HAP-1 (cell line): Measurements from ENCODE around the gene USP28.
A peak's percentile ranks its signal among the peaks of the same experiment; 100 is the strongest.
"Not testable (repeated sequence)": the region's sequence is repeated elsewhere in the genome, so short reads cannot be mapped to it uniquely, and the experiment has no call there.

Experiments
- DNase-seq, 2 experiments: peaks; one replicate each; pipeline ENCODE4 v3.0.0-alpha.2; 2016 to 2020; ENCODE audit warnings: low spot score in 2 of 2
- H3K27me3 ChIP-seq: fragments of 250-450 bp; sonication (Bioruptor Pico); 2 replicates; pipeline ENCODE4 v1.5.1; 2020; ENCODE audit warnings: low read depth, mild to moderate bottlenecking, moderate library complexity
- H3K36me3 ChIP-seq: fragments of 250-450 bp; sonication (Bioruptor Pico); replicated peaks from 2 replicates; pipeline ENCODE4 v1.5.1; 2020; ENCODE audit warnings: mild to moderate bottlenecking
- H3K4me1 ChIP-seq: fragments of 250-450 bp; sonication (Bioruptor Pico); 2 replicates; pipeline ENCODE4 v1.5.1; 2020; ENCODE audit warnings: mild to moderate bottlenecking
- H3K4me3 ChIP-seq: fragments of 250-450 bp; sonication (Bioruptor Pico); 2 replicates; pipeline ENCODE4 v1.5.1; 2020; ENCODE audit warnings: mild to moderate bottlenecking, moderate library complexity
- H3K9me3 ChIP-seq: fragments of 250-450 bp; sonication (Bioruptor Pico); 2 replicates; pipeline ENCODE4 v1.5.1; 2020; ENCODE audit warnings: mild to moderate bottlenecking, moderate library complexity
- in situ Hi-C: fragments of 300-500 bp; cut with MboI; formaldehyde crosslinking; loops from 3 replicates; pipeline ENCODE4 v1.14.3; 2020; ENCODE audit warnings: low sequenced_read_pairs, inconsistent platforms, mixed read lengths

The USP28 gene

DNA sequence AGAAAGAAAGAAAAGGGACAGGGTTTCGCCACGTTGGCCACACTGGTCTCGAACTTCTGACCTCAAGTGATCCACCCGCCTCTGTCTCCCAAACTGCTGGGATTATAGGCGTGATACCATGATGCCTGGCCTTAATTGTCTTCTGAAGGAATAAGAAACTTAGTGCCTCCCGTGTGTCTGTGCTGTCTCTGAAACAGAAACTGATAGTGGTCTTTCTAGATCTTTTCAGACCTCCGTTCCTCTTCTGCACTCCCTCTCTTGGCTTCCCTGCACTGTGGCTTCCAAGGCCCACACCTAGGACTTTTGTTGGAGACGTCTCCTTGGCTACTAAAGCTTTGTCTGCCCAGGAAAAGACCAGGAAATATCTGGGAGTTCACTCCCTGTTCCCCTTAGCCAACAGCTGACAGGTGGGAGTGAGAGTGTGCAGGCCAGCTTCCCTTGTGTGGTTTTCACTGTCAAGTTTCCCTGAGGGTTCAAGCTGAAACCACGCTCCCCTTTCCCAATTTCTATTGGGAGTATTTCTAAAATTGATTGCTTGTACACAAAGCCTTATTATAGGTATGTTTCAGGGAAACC, 19.1 kb upstream of the USP28 start:
- DNase-seq = no peak
- no peaks in the 10 kb centered on the region for H3K9me3 ChIP-seq
- no peaks in the 10 kb centered on the region for H3K36me3 ChIP-seq
- no peak overlapping the region for H3K4me3 ChIP-seq
- H3K4me1 ChIP-seq = peaks cover 10% of the 10 kb centered on the region
- in situ Hi-C loops = no loop called here
- no peaks in the 10 kb centered on the region for H3K27me3 ChIP-seq

DNA sequence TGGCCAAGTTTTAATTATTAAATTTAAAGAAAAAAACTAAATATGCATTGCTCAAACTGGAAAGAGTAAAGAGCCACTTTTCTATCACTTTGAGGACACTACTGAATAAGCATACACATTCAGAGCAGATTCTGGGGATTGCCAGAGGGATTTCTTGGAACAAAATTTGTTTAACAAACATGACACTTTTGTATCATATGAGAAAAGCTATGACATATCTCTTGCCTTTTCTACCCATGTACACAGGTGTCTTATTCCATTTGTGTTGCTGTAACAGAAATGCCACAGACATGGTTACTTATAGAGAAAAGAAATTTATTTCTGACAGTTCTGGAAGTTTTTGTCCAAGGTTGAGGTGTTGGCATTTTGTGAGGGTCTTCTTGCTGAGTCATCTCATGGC, 13.5 kb upstream of the USP28 start:
- Histone ChIP-seq H3K4me3 (no peak overlapping the region), H3K27me3 (no peaks in the 10 kb centered on the region), H3K9me3 (no peaks in the 10 kb centered on the region), H3K36me3 (no peaks in the 10 kb centered on the region), H3K4me1 (peaks cover 22% of the 10 kb centered on the region)
- no peak for DNase-seq
- in situ Hi-C loops = no loop called here

DNA sequence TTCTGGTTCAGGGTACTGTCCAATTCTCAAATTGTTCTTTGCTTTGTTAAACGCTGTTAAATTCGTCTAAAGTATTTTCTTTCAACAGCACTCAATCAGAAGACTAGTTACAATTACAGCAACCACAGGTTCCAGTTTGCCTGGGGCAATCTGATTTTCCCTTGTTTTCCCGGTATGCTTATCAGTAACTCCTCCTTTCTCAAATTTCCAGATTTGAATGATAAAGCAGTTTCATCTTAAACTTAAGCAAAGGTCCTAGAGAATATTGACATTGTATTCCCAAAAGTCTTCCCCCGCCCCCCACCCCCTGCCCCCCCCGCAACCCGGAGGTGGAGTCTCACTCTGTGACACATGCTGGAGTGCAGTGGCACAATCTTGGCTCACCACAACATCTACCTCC, 10.5 kb upstream of the USP28 start:
- H3K4me3 ChIP-seq = no peak overlapping the region
- no peaks in the 10 kb centered on the region for H3K9me3 ChIP-seq
- H3K27me3 ChIP-seq = no peaks in the 10 kb centered on the region
- no peaks in the 10 kb centered on the region for H3K36me3 ChIP-seq
- DNase-seq = peak; percentile 77 to 87
- in situ Hi-C loops = no loop called here
- peaks cover 25% of the 10 kb centered on the region for H3K4me1 ChIP-seq

DNA sequence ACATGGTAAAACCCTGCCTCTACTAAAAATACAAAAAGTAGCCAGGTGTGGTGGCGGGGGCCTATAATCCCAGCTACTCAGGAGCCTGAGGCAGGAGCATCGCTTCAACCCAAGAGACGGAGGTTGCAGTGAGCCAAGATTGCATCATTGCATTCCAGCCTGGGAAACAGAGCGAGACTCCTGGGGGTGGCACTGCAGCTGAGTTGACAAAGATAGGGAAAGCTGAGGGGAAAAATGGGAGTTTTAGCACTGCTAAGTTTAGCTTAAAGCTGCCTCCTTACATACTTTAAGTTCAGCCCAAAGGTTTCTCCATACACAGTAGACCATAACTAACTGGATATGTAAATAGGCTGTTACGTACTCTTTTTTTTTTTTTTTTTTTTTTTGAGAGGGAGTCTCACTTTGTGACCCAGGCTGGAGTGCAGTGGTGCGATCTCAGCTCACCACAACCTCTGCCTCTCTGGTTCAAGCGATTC, 9.0 kb upstream of the USP28 start:
- H3K4me1 ChIP-seq = peaks cover 25% of the 10 kb centered on the region
- no peak overlapping the region for H3K4me3 ChIP-seq
- no peaks in the 10 kb centered on the region for H3K36me3 ChIP-seq
- DNase-seq = peak in 1 of 2 experiments; percentile 42
- no peaks in the 10 kb centered on the region for H3K27me3 ChIP-seq
- no peaks in the 10 kb centered on the region for H3K9me3 ChIP-seq
- in situ Hi-C loops = no loop called here

DNA sequence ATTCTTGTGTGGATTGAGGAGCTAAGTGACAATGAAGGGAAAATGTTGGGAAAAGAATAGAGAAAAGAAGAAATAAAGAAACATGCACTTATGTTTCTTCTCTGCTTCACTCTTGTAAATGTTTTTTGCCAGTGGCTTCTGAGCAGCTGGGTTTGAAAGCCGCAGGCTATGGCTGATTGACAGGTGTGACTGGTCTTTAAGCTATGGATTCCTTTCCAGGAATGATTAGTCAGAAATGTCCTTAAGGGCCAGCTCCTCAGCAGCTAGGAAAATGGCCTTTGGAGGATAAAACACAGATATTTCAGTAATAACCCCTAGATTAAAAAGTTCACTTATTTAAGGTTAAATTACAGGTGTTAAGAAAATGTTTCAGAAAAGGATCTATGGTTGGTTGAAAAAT, 6.5 kb upstream of the USP28 start:
- no peak overlapping the region for H3K4me3 ChIP-seq
- no peaks in the 10 kb centered on the region for H3K9me3 ChIP-seq
- no peaks in the 10 kb centered on the region for H3K27me3 ChIP-seq
- H3K36me3 ChIP-seq = no peaks in the 10 kb centered on the region
- peak in 1 of 2 experiments; percentile 49 for DNase-seq
- H3K4me1 ChIP-seq = peaks cover 21% of the 10 kb centered on the region
- in situ Hi-C loops = no loop called here

DNA sequence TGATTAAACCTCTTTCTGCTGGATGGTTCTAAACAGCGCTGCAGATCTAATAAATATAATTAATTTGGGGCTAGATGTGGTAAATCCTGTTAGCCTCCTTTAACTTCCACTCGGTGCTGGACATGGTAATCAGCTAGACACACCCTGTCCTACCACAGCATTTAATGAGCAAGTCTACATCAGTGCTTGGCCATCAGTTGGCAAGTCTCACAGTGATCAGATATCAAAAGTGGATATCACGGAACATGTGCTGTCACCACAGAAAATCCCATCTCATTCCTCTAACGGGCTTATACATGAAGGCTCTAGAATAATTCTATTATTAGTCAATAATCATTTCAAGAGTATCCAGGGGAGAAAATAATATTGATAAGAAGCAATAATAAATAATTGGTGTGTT, 5.6 kb upstream of the USP28 start:
- H3K9me3 ChIP-seq = no peaks in the 10 kb centered on the region
- H3K27me3 ChIP-seq = no peaks in the 10 kb centered on the region
- H3K36me3 ChIP-seq = no peaks in the 10 kb centered on the region
- H3K4me3 ChIP-seq = no peak overlapping the region
- in situ Hi-C loops = no loop called here
- no peak for DNase-seq
- peaks cover 21% of the 10 kb centered on the region for H3K4me1 ChIP-seq

DNA sequence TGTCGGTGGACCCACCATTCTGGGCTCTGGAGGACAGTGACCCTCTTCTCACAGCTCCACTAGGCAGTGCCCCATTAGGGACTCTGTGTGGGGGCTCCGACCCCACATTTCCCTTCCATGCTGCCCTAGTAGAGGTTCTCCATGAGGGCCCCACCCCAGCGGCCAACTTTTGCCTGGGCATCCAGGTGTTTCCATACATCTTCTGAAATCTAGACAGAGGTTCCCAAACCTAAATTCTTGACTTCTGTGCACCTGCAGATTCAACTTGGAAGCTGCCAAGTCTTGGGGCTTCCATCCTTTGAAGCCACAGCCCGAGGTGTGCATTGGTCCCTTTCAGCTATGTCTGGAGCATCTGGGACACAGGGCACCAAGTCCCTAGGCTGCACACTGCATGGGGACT, 4.1 kb upstream of the USP28 start:
- H3K9me3 ChIP-seq, in situ Hi-C loops, H3K4me3 ChIP-seq, H3K36me3 ChIP-seq, DNase-seq, H3K27me3 ChIP-seq: not testable (repeated sequence)
- H3K4me1 ChIP-seq = peaks cover 14% of the 10 kb centered on the region

DNA sequence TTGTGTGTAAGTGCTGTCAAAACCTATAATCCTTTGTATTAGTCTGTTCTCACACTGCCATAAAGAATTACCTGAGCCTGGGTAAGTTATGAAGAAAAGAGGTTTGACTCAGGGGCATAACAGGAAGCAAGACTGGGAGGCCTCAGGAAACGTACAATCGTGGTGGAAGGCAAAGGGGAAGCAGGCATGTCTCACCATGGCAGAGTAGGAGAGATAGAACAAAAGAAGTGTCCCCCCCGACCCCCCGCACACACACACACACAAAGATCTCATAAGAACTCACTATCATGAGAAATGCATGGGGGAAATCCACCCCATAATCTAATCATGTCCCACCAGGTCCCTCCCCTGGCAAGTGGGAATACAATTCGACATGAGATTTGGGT, 2.3 kb upstream of the USP28 start:
- Histone ChIP-seq H3K9me3 (no peaks in the 10 kb centered on the region), H3K36me3 (no peaks in the 10 kb centered on the region), H3K4me3 (no peak overlapping the region), H3K4me1 (peaks cover 23% of the 10 kb centered on the region), H3K27me3 (no peaks in the 10 kb centered on the region)
- in situ Hi-C loops = no loop called here
- DNase-seq = no peak

DNA sequence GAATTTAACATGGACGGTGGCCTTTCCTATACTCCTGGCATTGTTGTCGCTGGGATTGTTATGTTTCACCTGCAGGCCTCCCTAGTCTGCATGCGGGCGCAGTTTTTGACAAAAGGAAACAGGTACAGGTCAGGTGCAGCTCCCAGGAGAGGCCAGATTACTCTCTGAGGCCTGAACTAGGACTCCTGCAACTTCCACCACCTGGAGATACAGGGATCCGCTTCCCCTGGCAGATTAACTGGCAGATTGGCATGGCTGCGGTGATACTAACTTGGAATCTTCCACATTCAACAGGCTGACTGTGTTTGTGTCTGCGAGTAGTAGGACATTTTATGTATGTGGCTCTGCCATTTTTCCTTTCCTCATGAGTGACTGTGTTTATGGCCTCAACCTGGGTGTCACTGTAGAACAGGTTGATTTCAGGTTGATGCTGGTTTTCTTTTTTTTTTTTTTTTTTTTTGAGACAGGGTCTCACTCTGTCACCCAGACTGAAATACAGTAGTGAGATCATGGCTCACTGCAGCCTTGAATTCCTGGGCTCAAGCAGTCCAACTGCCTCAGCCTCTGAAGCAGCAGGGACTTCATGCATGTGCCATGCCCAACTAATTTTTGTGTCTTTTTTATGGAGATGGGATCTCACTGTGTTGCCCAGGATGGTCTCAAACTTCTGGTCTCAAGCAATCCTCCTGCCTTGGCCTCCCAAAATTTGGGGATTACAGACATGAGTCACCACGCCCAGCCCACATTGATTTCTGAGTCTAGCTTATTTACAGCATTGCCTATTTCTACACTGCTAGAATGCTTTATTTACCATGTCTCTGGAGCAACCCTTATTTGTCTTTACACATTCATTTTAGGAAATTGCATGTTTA, 1.7 kb upstream of the USP28 start:
- in situ Hi-C loops = no loop called here
- peaks cover 25% of the 10 kb centered on the region for H3K4me1 ChIP-seq

DNA sequence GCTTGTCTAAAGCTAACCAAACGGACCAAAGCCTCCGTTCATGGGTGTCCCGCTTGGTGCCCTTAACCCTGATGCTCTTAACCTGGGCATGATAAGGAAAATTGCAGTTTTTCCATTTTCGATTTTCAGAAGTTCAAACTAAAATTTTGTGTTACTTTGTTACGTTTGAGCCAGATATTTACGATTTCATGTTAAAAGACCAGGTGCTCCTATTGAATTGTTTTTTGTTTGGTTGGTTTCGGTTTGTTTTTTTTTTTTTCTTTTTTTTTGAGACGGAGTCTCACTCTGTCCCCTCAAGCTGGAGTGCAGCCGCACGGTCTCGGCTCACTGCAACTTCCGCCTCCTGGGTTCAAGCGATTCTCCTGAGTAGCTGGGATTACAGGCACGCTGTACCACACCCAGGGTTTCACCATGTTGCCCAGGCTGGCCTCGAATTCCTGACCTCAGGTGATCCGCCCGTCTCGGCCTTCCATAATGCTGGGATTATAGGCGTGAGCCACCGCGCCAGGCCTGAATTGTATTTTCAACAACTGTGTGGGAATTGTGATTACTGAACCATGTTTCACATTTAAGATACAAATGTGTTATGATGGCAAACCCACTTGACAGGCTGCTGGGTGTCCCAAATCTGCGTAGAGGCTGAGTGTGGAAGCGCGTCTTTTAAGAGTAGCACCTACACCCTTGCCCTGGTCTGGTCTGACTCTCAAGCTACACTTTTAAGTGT, 864 bp upstream of the USP28 start:
- Histone ChIP-seq H3K9me3 (no peaks in the 10 kb centered on the region), H3K4me1 (peaks cover 23% of the 10 kb centered on the region), H3K27me3 (no peaks in the 10 kb centered on the region), H3K4me3 (peak overlapping the region; percentile 46), H3K36me3 (no peaks in the 10 kb centered on the region)
- DNase-seq = no peak
- in situ Hi-C loops = no loop called here

More for the DNA sequence above, 1.7 kb upstream of the USP28 start:
- no peak for DNase-seq
- H3K36me3 ChIP-seq = no peaks in the 10 kb centered on the region
- H3K4me3 ChIP-seq = no peak overlapping the region
- H3K27me3 ChIP-seq = no peaks in the 10 kb centered on the region
- no peaks in the 10 kb centered on the region for H3K9me3 ChIP-seq

DNA sequence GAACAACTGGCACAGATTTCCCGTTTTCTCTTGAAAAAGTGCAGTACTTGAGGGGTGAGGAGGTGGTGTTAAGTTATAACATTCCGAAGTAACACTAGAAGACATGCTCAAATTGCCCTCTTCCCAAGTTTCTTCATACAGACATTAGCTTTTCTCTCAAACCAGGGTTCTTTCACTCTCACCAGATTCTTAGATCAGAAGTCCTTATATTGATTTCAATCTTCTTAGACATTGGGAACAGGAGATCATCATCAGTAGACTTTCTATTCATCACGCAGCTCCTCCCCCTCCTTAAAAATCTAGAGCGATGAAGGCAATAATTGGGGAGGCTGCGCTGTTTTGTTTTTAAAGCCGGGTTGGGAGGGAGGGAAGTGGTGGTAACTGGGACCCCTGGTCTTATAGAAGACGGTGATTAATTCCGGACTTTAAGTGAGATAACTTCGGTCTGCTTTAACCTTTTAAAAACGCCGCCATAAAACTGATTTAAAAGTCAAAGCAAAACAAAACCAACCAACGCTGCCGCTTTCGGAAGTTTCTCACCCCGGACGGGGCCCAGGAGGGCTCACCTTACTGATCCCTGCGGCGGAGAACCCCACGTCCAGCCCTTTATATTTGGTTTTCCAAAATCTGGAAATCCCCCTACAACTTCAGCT, 665 bp downstream of the USP28 start:
- in situ Hi-C loops = no loop called here
- Histone ChIP-seq H3K4me3 (peak overlapping the region; percentile 52), H3K9me3 (no peaks in the 10 kb centered on the region), H3K36me3 (no peaks in the 10 kb centered on the region), H3K4me1 (peaks cover 23% of the 10 kb centered on the region), H3K27me3 (no peaks in the 10 kb centered on the region)
- peak in 1 of 2 experiments; percentile 38 for DNase-seq

DNA sequence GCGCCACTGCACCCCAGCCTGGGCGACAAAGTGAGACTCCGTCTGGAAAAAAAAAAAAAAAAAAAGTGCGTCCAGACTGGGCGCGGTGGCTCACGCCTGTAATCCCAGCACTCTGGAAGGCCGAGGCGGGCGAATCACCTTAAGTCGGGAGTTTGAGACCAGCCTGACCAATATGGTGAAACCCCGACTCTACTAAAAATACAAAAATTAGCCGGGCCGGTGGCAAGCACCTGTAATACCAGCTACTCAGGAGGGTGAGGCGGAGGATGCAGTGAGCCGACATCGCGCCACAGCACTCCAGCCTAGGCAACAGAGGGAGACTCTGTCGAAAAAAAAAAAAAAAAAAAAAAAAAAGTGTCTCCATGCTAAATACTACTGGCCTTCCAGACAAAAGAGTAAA, 1.3 kb downstream of the USP28 start:
- no peaks in the 10 kb centered on the region for H3K27me3 ChIP-seq
- no peaks in the 10 kb centered on the region for H3K36me3 ChIP-seq
- in situ Hi-C loops = no loop called here
- H3K4me3 ChIP-seq = peak overlapping the region; percentile 52
- H3K9me3 ChIP-seq = no peaks in the 10 kb centered on the region
- DNase-seq = no peak
- peaks cover 23% of the 10 kb centered on the region for H3K4me1 ChIP-seq

DNA sequence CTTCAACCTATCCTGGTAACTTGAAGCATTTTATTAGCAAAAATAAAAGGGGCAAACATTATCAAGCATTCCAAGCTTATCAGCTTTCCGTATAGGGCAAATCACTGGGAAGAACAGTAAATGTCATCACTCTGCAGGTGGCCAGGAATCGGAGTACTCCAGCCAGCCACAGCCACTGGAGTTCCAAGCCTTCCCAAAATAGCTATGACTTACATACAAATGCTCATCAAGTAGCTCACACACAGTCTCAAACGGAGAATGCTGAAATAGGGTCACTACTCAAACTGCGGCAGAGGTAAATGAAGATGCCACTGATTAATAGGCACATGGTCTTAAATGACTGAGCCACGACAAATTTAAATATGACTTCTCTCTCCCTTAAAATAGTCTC, 2.1 kb downstream of the USP28 start:
- Histone ChIP-seq H3K4me3 (peak overlapping the region; percentile 4), H3K27me3 (no peaks in the 10 kb centered on the region), H3K36me3 (no peaks in the 10 kb centered on the region; the same call in 1 of the 2 replicates), H3K4me1 (peaks cover 23% of the 10 kb centered on the region), H3K9me3 (no peaks in the 10 kb centered on the region)
- in situ Hi-C loops = no loop called here
- DNase-seq = no peak
